SK-N-MC (cell line): ENCODE measurements around the gene SMAP1.

Experiments used
- EZH2 ChIP-seq: fragments of 200-600 bp; sonication (generic); IDR thresholded peaks from one replicate; pipeline ENCODE4 v1.6.1; 2017; ENCODE audit warnings: antibody characterized with exemption
- FOXP2 ChIP-seq: optimal IDR thresholded peaks from 2 replicates; pipeline ENCODE3; 2011; ENCODE audit warnings: mild to moderate bottlenecking, moderate library complexity; ENCODE audit not compliant: insufficient read depth; ENCODE audit errors: extremely low read length, control extremely low read depth
- POLR2AphosphoS5 ChIP-seq: IDR thresholded peaks from 2 replicates; pipeline ENCODE4 v1.6.1; 2012; ENCODE audit warnings: mild to moderate bottlenecking, low read depth, low read length, borderline replicate concordance

- no peak for TF ChIP-seq EZH2
- TF ChIP-seq POLR2AphosphoS5, result no peak
- no peak for TF ChIP-seq FOXP2
Measured at GRCh38 chr6:70901324-70901723, 233.6 kb downstream of the SMAP1 start.
